Panc1 (cell line): ENCODE measurements around the gene ZGRF1. TPM values are rescaled to one million over a fixed set of nuclear protein-coding genes. Genes with fewer than 3 reads are reported as not detected.

Experiments
- ATAC-seq: fragments of 200-7000 bp; cut with Tn5 transposase; 2 replicates; pipeline ENCODE4 v1.9.1; 2020; ENCODE audit warnings: mild to moderate bottlenecking, moderate library complexity
- BruUV-seq: library from RNA; stranded (reverse); fragments of 400-500 nt; replicated peaks from 2 replicates; lab custom pipeline; 2021; lab: Mats Ljungman, UMichigan
- CTCF ChIA-PET: fragments of 300-600 bp; sonication (Branson Sonifier 250); formaldehyde crosslinking; loops from one replicate; lab custom pipeline; 2022; ENCODE audit warnings: antibody characterized with exemption; lab: Charles Lee
- POLR2A ChIA-PET: fragments of 300-600 bp; sonication (Branson Sonifier 250); formaldehyde crosslinking; loops from one replicate; lab custom pipeline; 2022; ENCODE audit warnings: antibody characterized with exemption; lab: Charles Lee
- DNase-seq: peaks from one replicate; pipeline ENCODE4 v3.0.0-alpha.2; 2010; ENCODE audit warnings: low read depth, low spot score
- H3K27ac ChIP-seq: 2 replicates; pipeline ENCODE4 v1.5.1; 2011; ENCODE audit warnings: mild to moderate bottlenecking, low read length, inconsistent platforms
- H3K27me3 ChIP-seq: fragments of 200-500 bp; sonication (Bioruptor generic); 2 replicates; pipeline ENCODE4 v1.6.0; 2014; ENCODE audit warnings: low read length, inconsistent platforms; ENCODE audit not compliant: control insufficient read depth, insufficient read depth
- H3K36me3 ChIP-seq: fragments of 200-500 bp; sonication (Bioruptor generic); 2 replicates; pipeline ENCODE4 v1.5.1; 2014; ENCODE audit warnings: inconsistent platforms, mild to moderate bottlenecking, low read length, moderate library complexity; ENCODE audit not compliant: control insufficient read depth, insufficient read depth
- H3K4me1 ChIP-seq: 2 replicates; pipeline ENCODE4 v1.5.1; 2011; ENCODE audit warnings: inconsistent platforms, mild to moderate bottlenecking, low read length, moderate library complexity; ENCODE audit not compliant: control insufficient read depth, insufficient read depth
- H3K4me3 ChIP-seq, 2 experiments: 2 replicates each; pipeline ENCODE4 v1.5.1; 2011 to 2012; ENCODE audit warnings: low read depth in 2 of 2, low read length in 2 of 2, mild to moderate bottlenecking in 2 of 2, inconsistent platforms in 1 of 2, moderate library complexity in 1 of 2
- H3K9me3 ChIP-seq: fragments of 200-500 bp; sonication (Bioruptor generic); 2 replicates; pipeline ENCODE4 v1.5.1; 2014; ENCODE audit warnings: low read depth, mild to moderate bottlenecking, inconsistent platforms, low read length, moderate library complexity; ENCODE audit not compliant: control insufficient read depth, insufficient read depth
- POLR2AphosphoS5 ChIP-seq: IDR thresholded peaks from 2 replicates; pipeline ENCODE4 v1.6.1; 2012; ENCODE audit warnings: mild to moderate bottlenecking, low read depth, low read length, moderate library complexity
- SIN3A ChIP-seq: IDR thresholded peaks from 2 replicates; pipeline ENCODE4 v1.6.1; 2012; ENCODE audit warnings: low read depth, mild to moderate bottlenecking, low read length, moderate library complexity, borderline replicate concordance; ENCODE audit not compliant: insufficient read depth
- TCF7L2 ChIP-seq: IDR thresholded peaks from 2 replicates; pipeline ENCODE4 v1.6.1; 2011; ENCODE audit warnings: mild to moderate bottlenecking, low read depth, low read length, inconsistent platforms
- in situ Hi-C: cut with HindIII; loops from 2 replicates; pipeline ENCODE4 v1.10.0; 2016; ENCODE audit warnings: low sequenced_read_pairs, low pct_unique_long_range_greater_than_20kb
- intact Hi-C: fragments of 100-400 bp; cut with micrococcal nuclease; formaldehyde crosslinking; loops from one replicate; pipeline ENCODE4 v1.10.0; 2022; ENCODE audit not compliant: unreplicated experiment
- total RNA-seq: library from RNA; stranded (reverse); gene quantifications from one replicate; pipeline ENCODE4 v1.2.1, GENCODE V29; 2021; ENCODE audit not compliant: unreplicated experiment
- TF ChIP-seq, protein P1 (sequence below): fragments of 450-650 bp; IDR thresholded peaks from 2 replicates; pipeline ENCODE4 v1.5.1; 2017; ENCODE audit warnings: mild to moderate bottlenecking
- TF ChIP-seq, protein P2 (sequence below), 2 experiments: IDR thresholded peaks; 2 replicates each; pipeline ENCODE4 v1.6.1; 2011 to 2012; ENCODE audit warnings: low read depth in 2 of 2, control low read depth in 1 of 2, low read length in 1 of 2, mild to moderate bottlenecking in 1 of 2, moderate library complexity in 1 of 2; ENCODE audit not compliant: insufficient read depth in 1 of 2

The ZGRF1 gene
- total RNA-seq, 1 experiment from 2014 or later: 7.4 TPM

DNA sequence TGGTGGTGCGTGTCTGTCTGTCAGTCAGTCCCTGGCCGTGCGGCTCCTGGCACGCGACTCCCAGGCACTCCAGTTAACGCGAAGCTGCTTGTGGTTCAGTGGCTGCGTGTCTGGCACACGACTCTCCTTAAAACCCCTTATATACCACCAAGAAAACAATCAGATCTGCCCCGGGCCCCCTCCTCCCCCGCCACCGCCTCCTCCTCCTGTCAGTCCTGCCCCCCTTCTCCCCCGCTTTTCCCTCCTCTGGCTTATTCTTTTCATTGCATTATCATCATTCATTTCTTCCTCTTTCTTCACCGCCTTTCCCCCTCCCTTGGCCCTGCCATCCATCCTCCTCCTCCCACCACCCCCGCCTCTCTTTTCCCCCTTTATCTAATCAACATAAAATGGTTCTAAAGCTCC is 120.6 kb downstream of the ZGRF1 start, which contains the start of gene NEUROG2:
TSS of gene NEUROG2 (minus strand) at position 115 of the 405 bp plus-strand sequence. CDS start 705 bp downstream, outside the sequence.
- peak; percentile 62 for ATAC-seq
- POLR2A ChIA-PET: no interaction called here
- in situ Hi-C loops: no loop called here
- Histone ChIP-seq H3K36me3 (no peaks in the 10 kb centered on the region), H3K9me3 (no peaks in the 10 kb centered on the region), H3K27me3 (peaks cover 26% of the 10 kb centered on the region), H3K27ac (no peak within 1 kb of the TSS), H3K4me1 (peaks cover 6% of the 10 kb centered on the region; the same call in 1 of the 2 replicates), H3K4me3 (peak within 1 kb of the TSS; percentile 41 to 67)
- CTCF ChIA-PET: interaction anchor here (0.5 kb wide), 1 partner anchor 378 kb away, joined by 3 read pairs; no protein-coding TSS in a partner anchor
- no peak for DNase-seq
- no peak for TF ChIP-seq SIN3A
- TF ChIP-seq TCF7L2: no peak
- TF ChIP-seq, protein P1, sequence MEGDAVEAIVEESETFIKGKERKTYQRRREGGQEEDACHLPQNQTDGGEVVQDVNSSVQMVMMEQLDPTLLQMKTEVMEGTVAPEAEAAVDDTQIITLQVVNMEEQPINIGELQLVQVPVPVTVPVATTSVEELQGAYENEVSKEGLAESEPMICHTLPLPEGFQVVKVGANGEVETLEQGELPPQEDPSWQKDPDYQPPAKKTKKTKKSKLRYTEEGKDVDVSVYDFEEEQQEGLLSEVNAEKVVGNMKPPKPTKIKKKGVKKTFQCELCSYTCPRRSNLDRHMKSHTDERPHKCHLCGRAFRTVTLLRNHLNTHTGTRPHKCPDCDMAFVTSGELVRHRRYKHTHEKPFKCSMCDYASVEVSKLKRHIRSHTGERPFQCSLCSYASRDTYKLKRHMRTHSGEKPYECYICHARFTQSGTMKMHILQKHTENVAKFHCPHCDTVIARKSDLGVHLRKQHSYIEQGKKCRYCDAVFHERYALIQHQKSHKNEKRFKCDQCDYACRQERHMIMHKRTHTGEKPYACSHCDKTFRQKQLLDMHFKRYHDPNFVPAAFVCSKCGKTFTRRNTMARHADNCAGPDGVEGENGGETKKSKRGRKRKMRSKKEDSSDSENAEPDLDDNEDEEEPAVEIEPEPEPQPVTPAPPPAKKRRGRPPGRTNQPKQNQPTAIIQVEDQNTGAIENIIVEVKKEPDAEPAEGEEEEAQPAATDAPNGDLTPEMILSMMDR: no peak
- no peak for TF ChIP-seq POLR2AphosphoS5
- TF ChIP-seq, protein P2, sequence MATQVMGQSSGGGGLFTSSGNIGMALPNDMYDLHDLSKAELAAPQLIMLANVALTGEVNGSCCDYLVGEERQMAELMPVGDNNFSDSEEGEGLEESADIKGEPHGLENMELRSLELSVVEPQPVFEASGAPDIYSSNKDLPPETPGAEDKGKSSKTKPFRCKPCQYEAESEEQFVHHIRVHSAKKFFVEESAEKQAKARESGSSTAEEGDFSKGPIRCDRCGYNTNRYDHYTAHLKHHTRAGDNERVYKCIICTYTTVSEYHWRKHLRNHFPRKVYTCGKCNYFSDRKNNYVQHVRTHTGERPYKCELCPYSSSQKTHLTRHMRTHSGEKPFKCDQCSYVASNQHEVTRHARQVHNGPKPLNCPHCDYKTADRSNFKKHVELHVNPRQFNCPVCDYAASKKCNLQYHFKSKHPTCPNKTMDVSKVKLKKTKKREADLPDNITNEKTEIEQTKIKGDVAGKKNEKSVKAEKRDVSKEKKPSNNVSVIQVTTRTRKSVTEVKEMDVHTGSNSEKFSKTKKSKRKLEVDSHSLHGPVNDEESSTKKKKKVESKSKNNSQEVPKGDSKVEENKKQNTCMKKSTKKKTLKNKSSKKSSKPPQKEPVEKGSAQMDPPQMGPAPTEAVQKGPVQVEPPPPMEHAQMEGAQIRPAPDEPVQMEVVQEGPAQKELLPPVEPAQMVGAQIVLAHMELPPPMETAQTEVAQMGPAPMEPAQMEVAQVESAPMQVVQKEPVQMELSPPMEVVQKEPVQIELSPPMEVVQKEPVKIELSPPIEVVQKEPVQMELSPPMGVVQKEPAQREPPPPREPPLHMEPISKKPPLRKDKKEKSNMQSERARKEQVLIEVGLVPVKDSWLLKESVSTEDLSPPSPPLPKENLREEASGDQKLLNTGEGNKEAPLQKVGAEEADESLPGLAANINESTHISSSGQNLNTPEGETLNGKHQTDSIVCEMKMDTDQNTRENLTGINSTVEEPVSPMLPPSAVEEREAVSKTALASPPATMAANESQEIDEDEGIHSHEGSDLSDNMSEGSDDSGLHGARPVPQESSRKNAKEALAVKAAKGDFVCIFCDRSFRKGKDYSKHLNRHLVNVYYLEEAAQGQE (IDR thresholded peaks at IDR 0.05; ENCODE audit: insufficient read depth in 1 of 2, low read depth in 2 of 2, low read length in 1 of 2): no peak
- intact Hi-C loops: no loop called here
- no TSS peak for BruUV-seq

DNA sequence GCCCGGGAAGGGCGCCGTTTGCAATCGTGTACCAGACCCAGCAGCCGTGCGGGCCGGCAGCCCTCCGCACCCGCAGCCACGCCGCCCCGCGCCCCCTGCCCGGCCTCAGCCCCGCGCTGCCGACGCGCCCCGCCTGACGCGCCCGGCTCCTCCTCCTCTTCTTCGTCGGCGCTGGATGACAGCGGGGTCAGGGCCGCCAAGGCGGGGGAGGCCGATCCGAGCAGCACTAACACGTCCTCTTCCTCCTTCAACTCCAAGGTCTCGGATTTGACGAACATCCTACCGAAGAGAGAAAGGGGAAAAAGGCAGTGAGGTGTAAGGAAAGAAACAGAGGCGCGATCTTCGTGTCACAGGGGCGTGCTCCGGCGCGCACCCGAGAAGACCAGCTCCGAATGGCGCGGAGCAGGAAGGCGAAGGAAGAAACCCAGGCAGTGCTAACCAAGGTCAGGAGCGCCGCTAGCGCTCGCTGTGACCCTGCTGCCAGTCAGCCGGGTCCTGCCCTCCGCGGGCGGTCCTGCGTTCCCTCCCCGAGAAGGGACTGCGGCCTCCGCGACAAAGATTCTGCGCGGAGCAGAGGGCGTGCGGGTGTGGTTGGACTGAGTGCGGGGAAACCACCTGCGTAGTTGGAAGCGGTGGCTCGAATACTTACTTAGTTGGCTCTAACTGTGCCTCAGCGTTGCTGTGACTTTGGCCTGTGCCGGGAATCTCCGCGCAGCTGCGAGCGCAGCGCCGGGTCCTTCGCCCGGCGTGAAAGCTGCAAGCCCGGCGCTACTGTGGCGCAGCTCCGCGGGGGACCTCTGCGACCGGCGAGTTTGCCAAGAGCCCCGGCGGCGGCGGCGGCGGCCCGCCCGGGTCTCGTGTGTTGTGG is 121.3 kb downstream of the ZGRF1 start:
- DNase-seq (no peak), ATAC-seq (peak; percentile 84)
- H3K27ac ChIP-seq: no peak overlapping the region
- peak overlapping the region; percentile 41 to 67 for H3K4me3 ChIP-seq
- POLR2A ChIA-PET: no interaction called here
- in situ Hi-C loops: no loop called here
- H3K4me1 ChIP-seq: peaks cover 6% of the 10 kb centered on the region; the same call in 1 of the 2 replicates
- H3K9me3 ChIP-seq: no peaks in the 10 kb centered on the region
- TF ChIP-seq, protein P2 (IDR thresholded peaks at IDR 0.05; ENCODE audit: insufficient read depth in 1 of 2, low read depth in 2 of 2, low read length in 1 of 2): no peak
- no peak for TF ChIP-seq TCF7L2
- TF ChIP-seq SIN3A: no peak
- TF ChIP-seq, protein P1: no peak
- no TSS peak for BruUV-seq
- H3K36me3 ChIP-seq: no peaks in the 10 kb centered on the region
- peaks cover 26% of the 10 kb centered on the region for H3K27me3 ChIP-seq
- intact Hi-C loops: no loop called here
- CTCF ChIA-PET: interaction anchor here (0.5 kb wide), 1 partner anchor 378 kb away, joined by 3 read pairs; no protein-coding TSS in a partner anchor
